GM18951 (cell line): ENCODE measurements around the gene FRYL.
"Not testable (repeated sequence)": the region's sequence is repeated elsewhere in the genome, so short reads cannot be mapped to it uniquely, and the experiment has no call there.

Experiments used
- POLR2A ChIP-seq: IDR thresholded peaks from 4 replicates; pipeline ENCODE4 v1.6.1; 2011; ENCODE audit warnings: mild to moderate bottlenecking; ENCODE audit not compliant: insufficient read length, insufficient read depth; ENCODE audit errors: extremely low read depth
- in situ Hi-C: fragments of 300-500 bp; cut with MboI; formaldehyde crosslinking; loops from one replicate; pipeline ENCODE4 v1.12.0; 2022; ENCODE audit warnings: low sequenced_read_pairs, mixed read lengths, inconsistent platforms; ENCODE audit not compliant: unreplicated experiment

Gene FRYL

GRCh38 chr4:48483777-48484493 is 296.1 kb downstream of the FRYL start:
- in situ Hi-C loops, result no loop called here
- no peak for TF ChIP-seq POLR2A

DNA sequence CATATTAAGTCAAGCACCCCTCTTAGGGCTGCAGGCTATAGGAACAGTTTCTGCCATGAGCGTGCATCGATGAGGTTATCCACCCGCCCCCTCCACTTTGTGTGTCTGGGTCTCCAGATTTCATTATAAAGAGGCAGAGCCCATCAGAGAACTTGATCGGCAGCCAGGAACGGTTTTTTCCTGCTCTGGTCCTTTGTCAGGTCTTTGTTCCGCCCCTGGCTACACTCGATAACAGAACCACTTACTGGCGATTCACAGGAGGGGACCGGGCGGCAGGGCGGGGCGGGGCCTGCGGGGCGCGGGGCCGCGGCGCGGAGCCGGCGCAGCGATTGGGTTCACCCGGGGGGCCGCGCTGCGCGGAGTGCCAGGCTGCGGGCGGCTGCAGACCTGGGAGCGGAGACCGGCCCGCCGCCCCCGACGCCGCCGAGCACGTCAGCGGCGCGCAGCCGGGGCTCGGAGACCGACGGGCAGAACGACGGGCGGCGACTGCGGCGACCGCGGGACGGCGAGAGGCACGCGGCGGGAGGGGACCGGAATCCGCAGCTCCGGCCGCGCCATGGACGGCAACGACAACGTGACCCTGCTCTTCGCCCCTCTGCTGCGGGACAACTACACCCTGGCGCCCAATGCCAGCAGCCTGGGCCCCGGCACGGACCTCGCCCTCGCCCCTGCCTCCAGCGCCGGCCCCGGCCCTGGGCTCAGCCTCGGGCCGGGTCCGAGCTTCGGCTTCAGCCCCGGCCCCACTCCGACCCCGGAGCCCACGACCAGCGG is 296.9 kb downstream of the FRYL start, which contains the start of gene SLC10A4:
SLC10A4 (plus strand) TSS at position 338 of the 771 bp plus-strand sequence; CDS start at position 557, 219 bp downstream.
- in situ Hi-C loops, result no loop called here
- TF ChIP-seq POLR2A, result no peak

DNA sequence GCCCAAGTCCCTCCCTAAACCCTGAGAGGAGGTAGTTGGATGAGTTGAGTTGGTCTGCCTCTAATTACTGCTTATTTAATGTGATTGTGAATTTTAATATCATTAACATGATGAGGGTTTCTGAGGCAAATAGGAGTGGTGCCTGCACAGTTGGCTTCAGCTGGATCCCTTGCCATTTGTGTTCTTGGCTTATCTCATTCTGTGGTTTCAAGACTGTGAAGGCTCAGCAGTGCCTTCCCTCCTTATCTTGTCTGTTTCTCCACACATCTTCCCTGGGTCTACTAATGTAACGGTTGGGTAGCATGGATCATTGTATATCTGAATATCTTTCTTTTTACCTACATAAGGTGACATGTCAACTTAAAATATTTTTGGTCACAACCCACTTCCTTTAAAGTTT is 298.5 kb downstream of the FRYL start:
- in situ Hi-C loops, result no loop called here

GRCh38 chr4:48478273-48478672 is 301.8 kb downstream of the FRYL start:
- in situ Hi-C loops, result no loop called here
- no peak for TF ChIP-seq POLR2A

More for the DNA sequence above, 298.5 kb downstream of the FRYL start:
- TF ChIP-seq POLR2A, result no peak

DNA sequence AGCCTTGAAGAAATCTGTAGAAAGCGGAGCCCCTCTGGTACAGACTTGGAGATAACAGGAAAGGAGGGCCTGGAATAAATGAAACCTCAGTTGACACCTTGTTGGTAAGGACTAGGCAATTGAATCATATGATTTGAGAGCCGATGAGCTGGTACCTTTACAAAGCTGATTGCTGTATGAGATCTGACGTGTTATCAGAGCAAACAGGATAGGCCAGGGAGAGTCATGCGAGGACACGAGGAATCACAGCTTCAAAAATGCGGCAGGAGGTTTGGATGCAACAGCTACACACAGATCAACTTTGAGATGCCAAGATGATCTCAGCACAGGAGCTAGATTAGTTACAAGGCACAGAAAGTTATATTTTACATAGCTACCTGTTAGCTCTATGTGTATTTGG is 304.3 kb downstream of the FRYL start:
- no peak for TF ChIP-seq POLR2A
- in situ Hi-C loops, result no loop called here

DNA sequence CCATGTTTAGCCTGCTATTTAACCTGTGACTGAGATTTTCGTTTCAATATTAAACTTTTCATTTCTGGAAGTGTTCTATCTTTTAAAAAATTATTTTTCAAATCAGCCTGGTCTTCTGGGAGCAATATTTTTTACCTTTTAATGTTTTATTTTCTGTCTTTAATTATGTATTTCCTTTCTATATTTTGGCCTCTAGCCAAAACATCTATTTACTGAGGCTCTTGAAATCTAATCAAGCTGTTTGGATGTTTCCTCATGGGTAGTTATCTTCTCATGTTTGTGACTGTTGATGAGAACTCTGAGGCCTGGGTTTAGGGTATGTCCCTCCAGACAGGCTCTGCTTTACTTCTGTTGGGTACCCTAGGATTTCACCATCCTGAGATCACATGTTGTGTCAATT is 307.3 kb downstream of the FRYL start:
- TF ChIP-seq POLR2A, result no peak
- in situ Hi-C loops, result no loop called here

GRCh38 chr4:48470570-48470969 is 309.5 kb downstream of the FRYL start:
- TF ChIP-seq POLR2A, result no peak
- in situ Hi-C loops, result no loop called here

DNA sequence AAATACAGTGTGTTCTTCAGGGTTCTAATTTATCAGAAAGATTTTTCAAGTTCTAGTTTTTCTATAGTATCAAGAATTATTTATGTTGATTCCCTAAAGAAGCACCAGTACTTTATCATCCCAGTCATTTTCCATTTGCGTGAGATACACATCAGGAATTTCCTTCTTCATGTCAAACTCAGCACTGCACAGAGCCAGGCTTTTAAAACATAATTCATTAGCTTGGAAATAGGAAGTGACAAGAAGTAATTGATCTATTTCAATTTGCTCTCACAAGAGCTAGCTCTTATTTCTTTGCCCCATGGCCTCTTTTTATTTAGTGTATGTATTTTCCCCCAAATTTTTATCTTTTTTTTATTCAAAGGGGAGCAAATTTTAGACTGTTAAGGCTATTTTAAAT is 309.9 kb downstream of the FRYL start:
- in situ Hi-C loops, result no loop called here
- TF ChIP-seq POLR2A, result no peak

- TF ChIP-seq POLR2A, result no peak
- in situ Hi-C loops, result no loop called here
These were observed 312.2 kb downstream of the FRYL start for GRCh38 chr4:48467891-48468290.

DNA sequence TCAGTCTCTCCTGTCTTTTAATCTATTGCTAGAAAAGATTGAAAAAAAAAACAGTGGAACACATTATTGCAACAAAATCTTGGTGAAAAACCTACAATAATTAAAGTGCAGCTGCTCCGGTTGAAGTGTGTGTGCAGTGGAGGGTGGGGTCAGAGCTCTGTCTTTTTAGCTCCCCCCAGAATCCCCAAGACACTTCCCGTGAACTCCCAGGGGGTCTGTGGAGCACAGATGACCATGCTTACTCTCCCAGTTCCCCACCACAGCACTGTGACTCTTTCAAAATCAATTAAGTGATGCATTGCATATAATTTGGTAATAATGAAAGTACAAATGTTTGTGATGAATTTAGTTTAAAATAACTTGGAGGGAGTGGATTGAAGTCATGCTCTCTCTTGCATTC is 312.6 kb downstream of the FRYL start:
- in situ Hi-C loops, result no loop called here
- TF ChIP-seq POLR2A, result no peak

GRCh38 chr4:48462363-48462762 is 317.7 kb downstream of the FRYL start:
- in situ Hi-C loops, result no loop called here
- no peak for TF ChIP-seq POLR2A

DNA sequence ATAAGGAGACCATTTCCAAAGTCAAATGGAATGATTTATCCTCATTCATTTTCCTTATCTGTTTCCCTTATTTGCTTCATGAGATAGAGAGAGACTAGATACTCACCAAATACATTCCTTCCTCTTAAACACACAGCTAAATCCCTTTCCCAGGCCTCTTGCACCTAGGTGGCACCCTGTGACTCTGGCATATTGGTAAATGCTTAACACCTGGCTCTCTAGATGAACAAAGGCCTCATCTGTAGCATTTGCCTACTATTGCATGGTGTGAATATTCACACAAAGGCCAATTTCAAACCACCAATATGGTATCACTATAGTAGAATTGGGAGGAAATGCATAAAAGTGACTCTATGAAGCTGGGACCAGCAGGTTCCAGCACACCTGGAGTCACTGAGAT is 319.1 kb downstream of the FRYL start:
- in situ Hi-C loops, result no loop called here
- TF ChIP-seq POLR2A, result no peak

GRCh38 chr4:48454591-48454990 is 325.5 kb downstream of the FRYL start:
- no peak for TF ChIP-seq POLR2A
- in situ Hi-C loops, result no loop called here

- in situ Hi-C loops, result not testable (repeated sequence)
These were observed 328.4 kb downstream of the FRYL start for GRCh38 chr4:48451656-48452055.

- no peak for TF ChIP-seq POLR2A
These were observed 329.3 kb downstream of the FRYL start for GRCh38 chr4:48450740-48451139.

GRCh38 chr4:48449151-48449550 is 330.9 kb downstream of the FRYL start:
- in situ Hi-C loops, result no loop called here

More at GRCh38 chr4:48450740-48451139, 329.3 kb downstream of the FRYL start:
- in situ Hi-C loops, result no loop called here

More at GRCh38 chr4:48449151-48449550, 330.9 kb downstream of the FRYL start:
- TF ChIP-seq POLR2A, result no peak
